NCI-H82 (cell line): ENCODE measurements around the gene DTNA.
"Not testable (repeated sequence)": the region's sequence is repeated elsewhere in the genome, so short reads cannot be mapped to it uniquely, and the experiment has no call there.

ENCODE experiments used
- DNase-seq: peaks from one replicate; lab custom pipeline; 2025; lab: John Stamatoyannopoulos, UW

Gene DTNA

GRCh38 chr18:34904994-34905393 lies 194.9 kb downstream of the DTNA start:
- no peak for DNase-seq

GRCh38 chr18:34906985-34907384 lies 196.9 kb downstream of the DTNA start:
- DNase-seq = peak; percentile 5

- no peak for DNase-seq
Observed at GRCh38 chr18:34909637-34910364, 199.7 kb downstream of the DTNA start.

- DNase-seq = no peak
Observed at GRCh38 chr18:34911081-34911480, 201.0 kb downstream of the DTNA start.

- no peak for DNase-seq
Observed at GRCh38 chr18:34911661-34912384, 201.7 kb downstream of the DTNA start.

GRCh38 chr18:34913837-34914661 lies 204.0 kb downstream of the DTNA start:
- DNase-seq = no peak

- no peak for DNase-seq
Observed at GRCh38 chr18:34915046-34915445, 204.9 kb downstream of the DTNA start.

GRCh38 chr18:34916539-34916938 lies 206.4 kb downstream of the DTNA start:
- not testable (repeated sequence) for DNase-seq

GRCh38 chr18:34918856-34919255 lies 208.8 kb downstream of the DTNA start:
- DNase-seq = peak; percentile 73

- DNase-seq = no peak
Observed at GRCh38 chr18:34921226-34921625, 211.1 kb downstream of the DTNA start.

GRCh38 chr18:34921811-34922385 lies 211.8 kb downstream of the DTNA start:
- DNase-seq = no peak

- not testable (repeated sequence) for DNase-seq
Observed at GRCh38 chr18:34922594-34922993, 212.5 kb downstream of the DTNA start.

- no peak for DNase-seq
Observed at GRCh38 chr18:34923911-34924310, 213.8 kb downstream of the DTNA start.

- DNase-seq = no peak
Observed at GRCh38 chr18:34926683-34927082, 216.6 kb downstream of the DTNA start.

GRCh38 chr18:34928088-34928753 lies 218.1 kb downstream of the DTNA start:
- peak; percentile 46 for DNase-seq

GRCh38 chr18:34928754-34929335 lies 218.7 kb downstream of the DTNA start:
- no peak for DNase-seq

- DNase-seq = no peak
Observed at GRCh38 chr18:34929336-34929780, 219.3 kb downstream of the DTNA start.

- DNase-seq = no peak
Observed at GRCh38 chr18:34932363-34932762, 222.3 kb downstream of the DTNA start.

- DNase-seq = no peak
Observed at GRCh38 chr18:34932792-34933466, 222.8 kb downstream of the DTNA start.

GRCh38 chr18:34933909-34934661 lies 224.0 kb downstream of the DTNA start:
- DNase-seq = no peak
